Cerebellar cortex (tissue), 1 donor: ENCODE results near the gene MRPL42.
"Not testable (repeated sequence)": the region's sequence is repeated elsewhere in the genome, so short reads cannot be mapped to it uniquely, and the experiment has no call there.

ENCODE experiments used
- DNase-seq: peaks from one replicate; pipeline ENCODE4 v3.0.0-alpha.2; 2015; ENCODE audit warnings: low spot score

MRPL42 gene

GRCh38 chr12:93447555-93448290, 19.6 kb upstream of the MRPL42 start:
- no peak for DNase-seq

- no peak for DNase-seq
These were observed 18.5 kb upstream of the MRPL42 start for GRCh38 chr12:93448796-93449195.

- DNase-seq, result no peak
These were observed 18.0 kb upstream of the MRPL42 start for GRCh38 chr12:93449277-93449676.

GRCh38 chr12:93451423-93452158, 15.7 kb upstream of the MRPL42 start:
- no peak for DNase-seq

GRCh38 chr12:93453633-93454032, 13.7 kb upstream of the MRPL42 start:
- no peak for DNase-seq

- no peak for DNase-seq
These were observed 11.2 kb upstream of the MRPL42 start for GRCh38 chr12:93456077-93456476.

- DNase-seq, result no peak
These were observed 8.2 kb upstream of the MRPL42 start for GRCh38 chr12:93459097-93459496.

- DNase-seq, result no peak
These were observed 7.3 kb upstream of the MRPL42 start for GRCh38 chr12:93460003-93460402.

- no peak for DNase-seq
These were observed 6.4 kb upstream of the MRPL42 start for GRCh38 chr12:93460902-93461301.

- no peak for DNase-seq
These were observed 5.8 kb upstream of the MRPL42 start for GRCh38 chr12:93461503-93461902.

- no peak for DNase-seq
These were observed 1.5 kb upstream of the MRPL42 start for GRCh38 chr12:93465841-93466240.

- DNase-seq, result no peak
These were observed 526 bp upstream of the MRPL42 start for GRCh38 chr12:93466625-93467350.

GRCh38 chr12:93468008-93468371, 676 bp downstream of the MRPL42 start:
- no peak for DNase-seq

GRCh38 chr12:93469386-93469785, 2.1 kb downstream of the MRPL42 start:
- DNase-seq, result no peak

- DNase-seq, result no peak
These were observed 9.2 kb downstream of the MRPL42 start for GRCh38 chr12:93476555-93476954.

- no peak for DNase-seq
These were observed 15.4 kb downstream of the MRPL42 start for GRCh38 chr12:93482721-93483120.

GRCh38 chr12:93483151-93483807, 16.0 kb downstream of the MRPL42 start:
- DNase-seq, result no peak

GRCh38 chr12:93484315-93484981, 17.1 kb downstream of the MRPL42 start:
- DNase-seq, result no peak

GRCh38 chr12:93492808-93493207, 25.5 kb downstream of the MRPL42 start:
- not testable (repeated sequence) for DNase-seq

GRCh38 chr12:93494096-93494495, 26.8 kb downstream of the MRPL42 start:
- DNase-seq, result no peak

GRCh38 chr12:93497456-93497855, 30.1 kb downstream of the MRPL42 start:
- DNase-seq, result no peak

GRCh38 chr12:93498813-93499212, 31.5 kb downstream of the MRPL42 start:
- not testable (repeated sequence) for DNase-seq
